NOMO-1 treated with DMSO at 0.1 percent for 48 hours (cell line): ENCODE data around the gene SMG1.
"Not testable (repeated sequence)": the region's sequence is repeated elsewhere in the genome, so short reads cannot be mapped to it uniquely, and the experiment has no call there.

Experiments used
- DNase-seq: peaks from one replicate; lab custom pipeline; 2025; ENCODE audit not compliant: unreplicated experiment; lab: John Stamatoyannopoulos, UW

The SMG1 gene

GRCh38 chr16:18801145-18801972 is 124.8 kb downstream of the SMG1 start, which contains the start of gene ARL6IP1:
Gene ARL6IP1 (minus strand): TSS chr16:18801549. CDS start chr16:18801466, 83 bp downstream.
- peak; percentile 99 for DNase-seq

DNA sequence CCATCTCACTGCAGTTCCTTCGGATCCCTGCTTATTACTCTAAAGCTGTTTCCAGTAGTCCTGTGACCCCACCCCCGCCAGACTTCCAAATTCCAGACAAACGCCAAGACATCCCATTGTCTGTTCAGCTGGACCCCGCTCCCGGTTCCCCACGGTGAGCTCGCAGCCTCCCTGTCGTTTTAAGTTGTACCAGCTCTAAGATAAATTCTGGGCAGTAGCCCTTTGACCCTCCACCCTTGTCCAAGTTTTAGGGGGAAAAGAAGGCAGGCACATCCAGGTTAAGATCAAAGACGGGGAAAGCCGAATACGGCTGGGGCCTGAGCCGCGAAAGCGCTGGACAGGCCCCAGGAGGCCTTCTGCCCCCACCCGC is 125.4 kb downstream of the SMG1 start:
- DNase-seq = no peak

DNA sequence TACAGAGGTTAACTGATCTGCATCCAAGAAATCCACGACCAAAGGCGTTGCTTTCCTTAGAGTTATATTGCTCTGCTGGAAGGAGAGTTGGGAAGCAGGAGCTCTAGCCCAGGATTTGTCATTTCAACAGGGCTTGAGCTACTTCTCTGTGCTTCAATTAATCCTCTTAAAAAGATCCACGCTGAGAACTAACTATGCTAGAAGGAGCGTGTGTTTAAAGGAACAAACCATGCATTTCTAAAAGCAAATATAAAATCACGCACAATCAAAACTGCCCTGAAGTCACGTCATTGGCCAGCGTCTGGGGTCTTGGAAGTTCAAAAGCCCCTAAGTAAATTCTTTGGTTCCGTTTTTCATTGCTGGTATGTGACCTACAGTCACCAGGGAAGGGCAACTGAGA is 125.9 kb downstream of the SMG1 start:
- DNase-seq = no peak

GRCh38 chr16:18799500-18799899 is 126.7 kb downstream of the SMG1 start:
- no peak for DNase-seq

DNA sequence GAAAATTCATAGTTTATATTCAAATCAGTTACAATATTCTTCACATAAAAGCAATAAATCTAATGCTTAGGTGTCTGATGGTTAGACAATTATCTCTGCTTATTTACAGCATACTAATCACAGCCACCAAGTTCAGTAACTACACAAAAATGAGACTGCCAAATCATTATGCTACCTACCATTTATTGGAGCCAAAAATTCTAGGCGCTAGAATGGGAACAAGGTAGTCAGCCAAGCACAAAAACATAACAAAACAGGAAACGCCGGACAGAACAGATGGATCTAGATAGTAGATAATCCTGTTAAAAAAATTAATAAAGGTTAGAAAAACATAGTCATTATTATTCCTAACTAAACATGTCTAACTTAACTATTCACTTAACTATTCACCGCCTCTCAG is 128.5 kb downstream of the SMG1 start:
- DNase-seq = no peak

- no peak for DNase-seq
These were observed 129.8 kb downstream of the SMG1 start for GRCh38 chr16:18796377-18796776.

GRCh38 chr16:18792836-18793433 is 133.3 kb downstream of the SMG1 start:
- DNase-seq = no peak

DNA sequence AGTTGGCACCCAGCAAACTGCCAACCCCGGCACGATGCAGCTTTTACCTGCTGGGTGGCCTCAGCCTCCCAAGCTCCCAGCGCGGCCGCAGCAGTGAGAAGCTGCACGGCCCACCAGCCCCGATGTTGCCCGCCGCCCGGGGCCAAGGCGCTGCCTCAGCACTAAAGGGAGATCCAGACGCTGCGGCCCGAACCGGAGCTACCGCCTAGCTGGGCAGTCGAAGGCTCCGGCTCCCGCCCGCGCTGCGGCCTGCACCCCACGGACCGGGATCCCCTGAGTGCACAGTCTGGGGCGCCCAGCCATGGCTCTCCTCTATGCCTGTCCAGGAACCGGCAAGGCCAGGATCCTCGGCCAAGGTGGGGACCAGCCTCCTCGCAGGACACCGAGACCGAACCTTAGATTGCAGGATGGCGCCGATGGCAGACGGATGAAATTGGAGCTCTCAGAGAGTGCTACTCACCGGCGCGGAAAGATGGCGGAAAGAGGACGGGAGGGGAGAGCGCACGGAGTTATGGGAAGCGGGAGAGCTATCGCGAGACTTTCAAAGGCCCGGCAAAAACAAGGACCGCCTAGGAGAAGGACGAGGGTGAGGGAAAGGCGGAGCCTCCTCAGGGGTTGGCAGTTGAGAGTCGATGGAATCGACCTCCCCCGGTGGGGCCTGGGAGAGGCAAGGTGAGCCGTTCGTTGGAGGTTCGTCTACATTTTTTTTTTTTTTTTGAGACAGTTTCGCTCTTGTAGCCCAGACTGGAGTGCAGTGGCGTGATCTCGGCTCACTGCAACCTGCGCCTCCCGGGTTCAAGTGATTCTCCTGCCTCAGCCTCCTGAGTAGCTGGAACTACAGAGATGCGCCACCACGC is 136.1 kb downstream of the SMG1 start, which contains the start of gene RPS15A:
Gene RPS15A (minus strand): TSS at position 485 of the 857 bp plus-strand sequence. CDS start 1,221 bp downstream, outside the sequence.
- DNase-seq = peak; percentile 95

- no peak for DNase-seq
These were observed 136.7 kb downstream of the SMG1 start for GRCh38 chr16:18789515-18789849.

DNA sequence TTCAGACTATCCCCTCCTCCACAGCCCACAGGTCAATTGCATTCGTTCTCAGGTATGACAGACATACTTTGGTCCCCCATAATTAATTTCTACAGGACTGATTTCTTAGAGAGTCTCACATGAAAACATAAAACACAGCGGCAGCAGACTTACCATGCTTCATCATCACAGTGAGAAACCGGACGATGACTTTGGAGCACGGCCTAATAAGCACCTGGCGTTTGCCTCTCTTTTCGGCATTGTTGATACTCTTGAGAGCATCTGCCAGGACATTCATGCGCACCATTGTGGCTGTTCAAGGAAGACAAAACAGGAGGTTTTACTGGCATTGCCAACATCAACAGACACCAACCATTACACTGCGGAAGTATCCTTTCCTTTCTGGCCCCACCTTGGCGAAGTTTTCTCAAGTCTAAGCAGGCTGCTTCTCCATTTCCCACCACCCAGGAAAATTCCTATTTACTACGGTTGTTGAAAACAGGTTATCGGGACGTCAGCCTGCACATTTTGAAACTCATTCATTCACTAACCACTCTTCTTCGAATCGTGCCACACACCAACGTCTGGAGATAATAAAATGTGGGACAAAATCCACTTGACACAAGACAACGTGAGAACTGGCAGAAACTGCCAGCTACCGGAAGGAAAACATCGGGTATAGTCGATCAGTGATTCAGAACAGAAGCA is 137.2 kb downstream of the SMG1 start:
- no peak for DNase-seq

- DNase-seq = no peak
These were observed 141.1 kb downstream of the SMG1 start for GRCh38 chr16:18784917-18785623.

GRCh38 chr16:18783430-18784341 is 142.5 kb downstream of the SMG1 start:
- DNase-seq = no peak

DNA sequence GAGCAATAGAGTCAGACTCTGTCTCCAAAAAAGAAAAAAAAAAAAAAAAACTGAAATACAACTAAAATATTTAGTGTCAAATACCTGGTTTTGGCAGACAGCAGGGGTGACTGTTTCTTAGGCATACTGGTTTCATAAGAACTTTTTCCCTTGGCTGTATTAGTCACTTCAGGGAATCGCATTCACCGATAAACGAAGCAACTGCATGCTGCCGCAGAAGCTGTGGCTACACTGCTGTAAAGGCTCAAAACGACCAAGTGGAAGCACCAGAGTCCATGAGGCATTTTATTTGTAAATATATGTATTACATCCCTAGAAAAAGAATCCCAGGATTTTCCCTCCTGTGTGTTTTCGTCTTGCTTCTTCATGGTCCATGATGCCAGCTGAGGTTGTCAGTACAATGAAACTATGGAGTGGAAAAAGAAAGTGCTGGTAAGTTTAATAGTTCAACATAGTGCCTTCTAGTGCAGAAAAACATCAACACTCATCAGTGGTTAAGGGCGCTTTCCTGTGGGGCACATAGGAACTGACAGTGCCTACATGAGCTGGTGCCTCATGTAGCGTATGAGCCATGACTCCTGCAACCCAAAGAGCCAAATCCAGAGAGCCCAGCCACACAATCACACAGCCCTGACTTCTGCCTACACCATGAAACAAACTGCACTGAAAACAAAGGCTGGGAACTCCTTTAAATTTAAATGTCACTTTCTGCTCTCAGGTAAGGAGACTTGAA is 143.3 kb downstream of the SMG1 start:
- DNase-seq = no peak

DNA sequence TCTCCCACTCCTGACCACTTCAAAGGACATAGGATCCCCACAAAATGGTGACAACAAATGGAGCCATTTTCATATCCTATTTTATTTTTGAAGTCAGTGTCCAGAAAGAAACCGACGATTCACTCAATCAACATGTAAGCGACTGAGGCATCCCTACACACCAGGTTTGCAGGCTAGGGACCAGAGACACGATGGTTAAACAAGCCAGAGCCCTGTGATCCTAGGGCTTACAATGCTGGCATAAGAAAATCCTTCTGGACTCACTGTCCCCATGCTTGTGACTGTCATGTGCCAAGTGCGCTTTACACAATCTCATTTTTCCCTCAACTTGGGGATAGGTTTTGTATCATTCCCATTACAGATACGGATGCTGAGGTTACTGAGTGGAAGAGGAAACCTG is 145.0 kb downstream of the SMG1 start:
- not testable (repeated sequence) for DNase-seq

DNA sequence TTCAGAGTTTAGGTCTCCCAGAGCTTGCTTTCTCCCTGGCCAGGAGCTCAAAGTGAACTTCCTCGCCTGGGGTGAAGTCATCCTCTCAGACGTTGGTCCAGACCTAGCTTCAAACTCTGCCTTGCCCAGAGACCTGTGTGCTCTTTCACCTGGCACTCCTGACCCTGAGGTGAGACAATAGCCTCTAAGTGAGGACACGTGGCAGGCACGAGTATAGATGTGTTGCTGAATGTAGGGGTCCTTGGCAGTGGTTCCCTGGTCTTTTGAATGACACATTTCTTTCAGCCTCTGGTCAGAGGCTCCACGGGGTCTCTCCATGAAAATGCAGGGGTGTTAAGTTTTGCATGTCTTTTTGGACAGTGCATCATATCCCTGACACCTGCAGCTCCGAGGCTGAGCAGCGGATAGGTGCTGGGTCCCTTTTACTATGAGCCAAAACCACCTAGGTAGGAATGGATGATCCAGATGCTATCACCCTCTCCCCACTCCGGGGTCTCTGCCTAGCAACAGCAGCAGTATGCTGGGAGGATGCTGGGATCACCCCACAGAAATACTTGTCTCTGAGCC is 145.7 kb downstream of the SMG1 start:
- DNase-seq = not testable (repeated sequence)

- not testable (repeated sequence) for DNase-seq
These were observed 148.5 kb downstream of the SMG1 start for GRCh38 chr16:18777664-18778063.

DNA sequence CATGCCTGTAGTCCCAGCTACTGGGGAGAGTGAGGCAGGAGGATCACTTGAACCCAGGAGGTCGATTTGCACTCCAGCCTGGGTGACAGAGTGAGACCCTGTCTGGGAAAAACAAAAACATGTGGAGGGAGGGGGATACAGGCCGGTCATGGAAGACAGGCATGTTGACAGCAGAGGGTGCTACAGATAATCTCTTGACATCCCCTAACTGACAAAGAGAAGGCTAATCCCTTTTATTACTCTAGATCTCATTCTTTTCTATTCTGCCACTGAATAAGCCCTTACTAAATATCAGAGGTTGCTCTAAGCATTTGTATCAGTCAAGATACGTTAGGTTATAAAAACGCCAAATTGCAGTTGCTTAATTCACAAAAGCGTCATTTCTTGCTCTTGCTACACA is 149.9 kb downstream of the SMG1 start:
- DNase-seq = not testable (repeated sequence)

- DNase-seq = peak; percentile 82
These were observed 151.6 kb downstream of the SMG1 start for GRCh38 chr16:18774651-18775050.
